ENCODE data around the gene MGMT.

The MGMT gene

DNA sequence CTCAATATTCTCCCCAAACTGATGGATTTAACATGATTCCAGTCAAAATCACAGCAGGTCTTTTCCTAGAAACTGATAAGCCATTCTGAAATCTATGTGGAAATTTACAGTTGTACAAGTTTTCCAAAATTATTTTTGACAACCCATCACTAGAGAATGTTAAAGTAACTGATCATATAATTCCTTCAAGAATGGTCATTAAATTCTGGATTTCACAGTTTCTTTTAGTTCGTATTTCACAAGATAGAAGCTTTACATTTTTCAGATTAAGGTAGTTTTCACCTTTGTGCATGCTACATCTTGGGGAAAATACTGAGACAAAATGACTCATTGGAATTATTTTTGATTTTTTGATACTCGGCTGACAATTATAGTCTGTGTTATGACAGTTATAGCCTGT lies 174.3 kb downstream of the MGMT start:
- no peaks in the 10 kb centered on the region for H3K27me3 ChIP-seq (replicated peaks; ENCODE audit: insufficient read depth, low read length)
- H3K79me2 ChIP-seq (ENCODE audit: low read length) = no peaks in the 10 kb centered on the region
- TF ChIP-seq, protein P1, sequence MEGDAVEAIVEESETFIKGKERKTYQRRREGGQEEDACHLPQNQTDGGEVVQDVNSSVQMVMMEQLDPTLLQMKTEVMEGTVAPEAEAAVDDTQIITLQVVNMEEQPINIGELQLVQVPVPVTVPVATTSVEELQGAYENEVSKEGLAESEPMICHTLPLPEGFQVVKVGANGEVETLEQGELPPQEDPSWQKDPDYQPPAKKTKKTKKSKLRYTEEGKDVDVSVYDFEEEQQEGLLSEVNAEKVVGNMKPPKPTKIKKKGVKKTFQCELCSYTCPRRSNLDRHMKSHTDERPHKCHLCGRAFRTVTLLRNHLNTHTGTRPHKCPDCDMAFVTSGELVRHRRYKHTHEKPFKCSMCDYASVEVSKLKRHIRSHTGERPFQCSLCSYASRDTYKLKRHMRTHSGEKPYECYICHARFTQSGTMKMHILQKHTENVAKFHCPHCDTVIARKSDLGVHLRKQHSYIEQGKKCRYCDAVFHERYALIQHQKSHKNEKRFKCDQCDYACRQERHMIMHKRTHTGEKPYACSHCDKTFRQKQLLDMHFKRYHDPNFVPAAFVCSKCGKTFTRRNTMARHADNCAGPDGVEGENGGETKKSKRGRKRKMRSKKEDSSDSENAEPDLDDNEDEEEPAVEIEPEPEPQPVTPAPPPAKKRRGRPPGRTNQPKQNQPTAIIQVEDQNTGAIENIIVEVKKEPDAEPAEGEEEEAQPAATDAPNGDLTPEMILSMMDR (IDR thresholded peaks at IDR 0.05; ENCODE audit: low read length) = no peak
- TF ChIP-seq EZH2 (optimal IDR thresholded peaks at IDR 0.05; ENCODE audit: low read depth, low read length) (no peak), EZH2phosphoT487 (IDR thresholded peaks at IDR 0.05; ENCODE audit: low read length) (no peak)
- H4K20me1 ChIP-seq (ENCODE audit: insufficient read depth, low read length) = no peaks in the 10 kb centered on the region
- H3K9me2 ChIP-seq (replicated peaks; ENCODE audit: insufficient read depth, low read length) = no peaks in the 10 kb centered on the region
- no peaks in the 10 kb centered on the region for H3F3A ChIP-seq (ENCODE audit: insufficient read depth, low read length)
- no peak overlapping the region for H3K9ac ChIP-seq (ENCODE audit: low read length)
- DNase-seq = no peak
- no peaks in the 10 kb centered on the region for H3K4me1 ChIP-seq (ENCODE audit: low read length)
- no peaks in the 10 kb centered on the region for H3K36me3 ChIP-seq (replicated peaks; ENCODE audit: insufficient read depth, low read length)
- H3K4me3 ChIP-seq (ENCODE audit: low read length) = no peak overlapping the region
- H3K9me3 ChIP-seq (replicated peaks; ENCODE audit: insufficient read depth, low read length) = no peaks in the 10 kb centered on the region
- H3K4me2 ChIP-seq (ENCODE audit: low read depth, low read length) = no peak overlapping the region
- H2AFZ ChIP-seq (ENCODE audit: low read length) = no peak overlapping the region
- H3K27ac ChIP-seq (ENCODE audit: low read length) = no peak overlapping the region

DNA sequence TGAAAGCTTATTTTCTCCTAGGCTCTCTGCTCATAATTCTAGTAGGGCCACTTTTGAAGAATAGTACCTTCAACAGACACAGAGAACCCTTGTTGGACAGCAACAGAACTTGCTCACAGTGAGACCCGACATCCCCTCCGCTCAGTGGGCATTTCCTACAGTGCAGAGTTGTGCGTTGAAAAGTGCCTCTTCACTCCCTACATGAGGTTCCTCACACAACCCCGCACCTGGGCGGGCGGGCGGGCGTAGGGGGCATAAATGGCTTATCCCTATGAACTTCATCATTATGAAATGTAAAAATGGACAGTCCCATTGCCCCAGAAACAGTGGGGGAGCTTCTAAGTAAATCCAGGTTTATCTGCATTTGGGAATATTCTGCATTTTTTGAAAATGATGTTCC lies 174.9 kb downstream of the MGMT start:
- Histone ChIP-seq H2AFZ (ENCODE audit: low read length) (no peak overlapping the region), H3K79me2 (ENCODE audit: low read length) (no peaks in the 10 kb centered on the region), H3K4me3 (ENCODE audit: low read length) (no peak overlapping the region), H3K9ac (ENCODE audit: low read length) (no peak overlapping the region), H4K20me1 (ENCODE audit: insufficient read depth, low read length) (no peaks in the 10 kb centered on the region), H3K4me1 (ENCODE audit: low read length) (no peaks in the 10 kb centered on the region), H3K27me3 (replicated peaks; ENCODE audit: insufficient read depth, low read length) (no peaks in the 10 kb centered on the region), H3K36me3 (replicated peaks; ENCODE audit: insufficient read depth, low read length) (no peaks in the 10 kb centered on the region), H3K27ac (ENCODE audit: low read length) (no peak overlapping the region), H3F3A (ENCODE audit: insufficient read depth, low read length) (no peaks in the 10 kb centered on the region), H3K9me3 (replicated peaks; ENCODE audit: insufficient read depth, low read length) (no peaks in the 10 kb centered on the region), H3K9me2 (replicated peaks; ENCODE audit: insufficient read depth, low read length) (no peaks in the 10 kb centered on the region), H3K4me2 (ENCODE audit: low read depth, low read length) (no peak overlapping the region)
- no peak for DNase-seq
- TF ChIP-seq, protein P1 (IDR thresholded peaks at IDR 0.05; ENCODE audit: low read length) = no peak
- TF ChIP-seq EZH2phosphoT487 (IDR thresholded peaks at IDR 0.05; ENCODE audit: low read length) (no peak), EZH2 (optimal IDR thresholded peaks at IDR 0.05; ENCODE audit: low read depth, low read length) (no peak)

DNA sequence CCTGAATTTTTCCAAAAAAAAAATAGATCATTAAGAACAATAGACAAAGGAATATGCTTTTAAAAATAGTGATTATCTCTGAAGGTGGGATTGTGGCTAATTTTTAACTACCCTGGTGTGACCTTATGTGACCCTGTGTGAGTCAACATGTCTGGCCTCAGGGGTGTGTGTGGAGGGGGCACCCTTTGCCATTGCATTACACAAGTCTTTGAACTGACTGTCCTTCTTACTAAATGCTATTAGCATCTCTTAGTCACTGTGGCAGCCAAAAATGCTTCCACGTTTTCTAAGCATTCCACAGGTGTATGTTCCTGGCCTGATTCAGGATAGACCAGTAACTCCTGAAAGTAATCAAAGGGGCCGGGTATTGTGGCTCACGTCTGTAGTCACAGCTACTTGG lies 175.4 kb downstream of the MGMT start:
- no peaks in the 10 kb centered on the region for H3F3A ChIP-seq (ENCODE audit: insufficient read depth, low read length)
- TF ChIP-seq, protein P1 (IDR thresholded peaks at IDR 0.05; ENCODE audit: low read length) = no peak
- TF ChIP-seq EZH2phosphoT487 (IDR thresholded peaks at IDR 0.05; ENCODE audit: low read length) = no peak
- TF ChIP-seq EZH2 (optimal IDR thresholded peaks at IDR 0.05; ENCODE audit: low read depth, low read length) = no peak
- H3K36me3 ChIP-seq (replicated peaks; ENCODE audit: insufficient read depth, low read length) = no peaks in the 10 kb centered on the region
- H3K9me3 ChIP-seq (replicated peaks; ENCODE audit: insufficient read depth, low read length) = no peaks in the 10 kb centered on the region
- no peak overlapping the region for H3K9ac ChIP-seq (ENCODE audit: low read length)
- DNase-seq = no peak
- no peak overlapping the region for H3K27ac ChIP-seq (ENCODE audit: low read length)
- no peaks in the 10 kb centered on the region for H3K79me2 ChIP-seq (ENCODE audit: low read length)
- H3K9me2 ChIP-seq (replicated peaks; ENCODE audit: insufficient read depth, low read length) = no peaks in the 10 kb centered on the region
- no peaks in the 10 kb centered on the region for H3K27me3 ChIP-seq (replicated peaks; ENCODE audit: insufficient read depth, low read length)
- H4K20me1 ChIP-seq (ENCODE audit: insufficient read depth, low read length) = no peaks in the 10 kb centered on the region
- no peaks in the 10 kb centered on the region for H3K4me1 ChIP-seq (ENCODE audit: low read length)
- H2AFZ ChIP-seq (ENCODE audit: low read length) = no peak overlapping the region
- no peak overlapping the region for H3K4me2 ChIP-seq (ENCODE audit: low read depth, low read length)
- H3K4me3 ChIP-seq (ENCODE audit: low read length) = no peak overlapping the region
